ENCODE data around the gene SERINC2. TPM values are rescaled to one million over a fixed set of nuclear protein-coding genes. Genes with fewer than 3 reads are reported as not detected.

Gene SERINC2
- total RNA-seq, 3 donors from 2014 or later (not counting 1 experiment from before 2014, with no cell fraction given) = 0.25 to 1.1 (median 0.40) TPM

DNA sequence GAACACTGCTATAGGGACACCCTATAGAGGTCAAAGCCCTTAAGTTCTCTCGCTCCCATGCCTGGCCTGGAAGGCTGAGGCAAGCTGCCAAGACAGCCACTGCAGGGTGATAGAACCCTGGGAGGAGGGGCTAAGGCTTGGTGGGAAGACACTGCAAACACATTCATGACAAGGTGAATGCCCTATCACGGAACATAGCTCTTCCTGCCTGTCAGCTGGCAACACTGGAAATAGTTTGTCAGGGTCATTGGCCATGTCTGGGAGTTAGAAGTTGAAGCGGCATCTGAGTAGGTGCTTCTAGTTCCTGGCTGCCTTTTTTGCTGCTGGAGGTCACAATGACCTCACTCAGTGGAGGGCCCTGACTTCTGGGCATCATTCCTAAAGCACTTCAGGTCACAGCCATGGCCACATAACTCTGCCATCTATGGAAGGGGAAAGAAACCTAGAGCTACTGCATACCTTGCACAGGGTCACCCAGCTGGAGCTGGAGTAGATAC, 44.4 kb upstream of the SERINC2 start:
- Histone ChIP-seq H3K27ac (ENCODE audit: low read length) (no peak overlapping the region), H3K27me3 (ENCODE audit: control insufficient read depth, insufficient read depth, low read length) (no peaks in the 10 kb centered on the region), H3K9me3 (ENCODE audit: control insufficient read depth, insufficient read depth, low read length) (no peaks in the 10 kb centered on the region), H3K4me1 (ENCODE audit: control insufficient read depth, insufficient read depth, low read length) (peaks cover 13% of the 10 kb centered on the region), H3K4me3 (ENCODE audit: low read length) (no peak overlapping the region), H3K36me3 (ENCODE audit: control insufficient read depth, insufficient read depth, low read length) (peaks cover 24% of the 10 kb centered on the region)
- ATAC-seq (no peak), DNase-seq (no peak)
- TF ChIP-seq, protein P1, sequence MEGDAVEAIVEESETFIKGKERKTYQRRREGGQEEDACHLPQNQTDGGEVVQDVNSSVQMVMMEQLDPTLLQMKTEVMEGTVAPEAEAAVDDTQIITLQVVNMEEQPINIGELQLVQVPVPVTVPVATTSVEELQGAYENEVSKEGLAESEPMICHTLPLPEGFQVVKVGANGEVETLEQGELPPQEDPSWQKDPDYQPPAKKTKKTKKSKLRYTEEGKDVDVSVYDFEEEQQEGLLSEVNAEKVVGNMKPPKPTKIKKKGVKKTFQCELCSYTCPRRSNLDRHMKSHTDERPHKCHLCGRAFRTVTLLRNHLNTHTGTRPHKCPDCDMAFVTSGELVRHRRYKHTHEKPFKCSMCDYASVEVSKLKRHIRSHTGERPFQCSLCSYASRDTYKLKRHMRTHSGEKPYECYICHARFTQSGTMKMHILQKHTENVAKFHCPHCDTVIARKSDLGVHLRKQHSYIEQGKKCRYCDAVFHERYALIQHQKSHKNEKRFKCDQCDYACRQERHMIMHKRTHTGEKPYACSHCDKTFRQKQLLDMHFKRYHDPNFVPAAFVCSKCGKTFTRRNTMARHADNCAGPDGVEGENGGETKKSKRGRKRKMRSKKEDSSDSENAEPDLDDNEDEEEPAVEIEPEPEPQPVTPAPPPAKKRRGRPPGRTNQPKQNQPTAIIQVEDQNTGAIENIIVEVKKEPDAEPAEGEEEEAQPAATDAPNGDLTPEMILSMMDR (IDR thresholded peaks at IDR 0.05) = no peak
- Mint-ChIP-seq H3K4me3 (no peak overlapping the region), H3K36me3 (peaks cover 12% of the 10 kb centered on the region), H3K27ac (no peak overlapping the region), H3K4me1 (peaks cover 18 to 19% of the 10 kb centered on the region in 2 donors), H3K9me3 (no peaks in the 10 kb centered on the region), H3K27me3 (ENCODE audit: low read depth in 2 of 2) (no peaks in the 10 kb centered on the region)
- 94% methylated on average over 3 of the region's 3 CpGs for WGBS (ENCODE audit: insufficient coverage)
- intact Hi-C loops (cut with micrococcal nuclease) = no loop called here

DNA sequence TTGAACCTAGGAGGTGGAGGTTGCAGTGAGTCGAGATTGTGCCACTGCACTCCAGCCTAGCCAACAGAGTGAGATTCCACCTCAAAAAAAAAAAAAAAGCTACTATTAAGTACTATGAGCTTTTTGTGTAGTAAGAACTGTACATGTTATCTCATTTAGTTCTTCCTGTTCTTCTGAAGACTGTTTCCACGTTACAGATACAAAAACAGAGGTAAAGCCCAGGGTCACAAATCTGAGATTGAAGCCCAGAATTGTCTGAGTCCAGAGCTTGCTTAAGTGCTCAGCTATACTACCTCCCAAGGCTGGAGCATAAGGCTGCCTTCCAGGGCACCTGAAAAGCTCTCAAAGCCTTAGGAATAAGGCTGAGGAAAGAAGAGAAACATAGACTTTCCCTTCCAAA, 43.0 kb upstream of the SERINC2 start:
- Mint-ChIP-seq H3K4me1 (peaks cover 23 to 26% of the 10 kb centered on the region in 2 donors), H3K36me3 (peaks cover 8% of the 10 kb centered on the region)

GRCh38 chr1:31370565-31370964, 42.4 kb upstream of the SERINC2 start:
- Mint-ChIP-seq H3K4me1 (peaks cover 23 to 26% of the 10 kb centered on the region in 2 donors), H3K36me3 (peaks cover 2% of the 10 kb centered on the region), H3K9me3 (no peaks in the 10 kb centered on the region), H3K27ac (no peak overlapping the region), H3K4me3 (no peak overlapping the region), H3K27me3 (ENCODE audit: low read depth in 2 of 2) (no peaks in the 10 kb centered on the region)
- intact Hi-C loops (cut with micrococcal nuclease) = no loop called here
- ATAC-seq (no peak), DNase-seq (no peak)
- no peaks in the 10 kb centered on the region for H3K27me3 ChIP-seq (ENCODE audit: control insufficient read depth, insufficient read depth, low read length)
- peaks cover 11% of the 10 kb centered on the region for H3K36me3 ChIP-seq (ENCODE audit: control insufficient read depth, insufficient read depth, low read length)
- H3K4me1 ChIP-seq (ENCODE audit: control insufficient read depth, insufficient read depth, low read length) = peaks cover 16% of the 10 kb centered on the region
- no peak overlapping the region for H3K27ac ChIP-seq (ENCODE audit: low read length)
- H3K4me3 ChIP-seq (ENCODE audit: low read length) = no peak overlapping the region
- H3K9me3 ChIP-seq (ENCODE audit: control insufficient read depth, insufficient read depth, low read length) = no peaks in the 10 kb centered on the region
- 100% methylated on average over 4 of the region's 4 CpGs for WGBS (ENCODE audit: insufficient coverage)
- TF ChIP-seq, protein P1 (IDR thresholded peaks at IDR 0.05) = no peak

More for the DNA sequence above, 43.0 kb upstream of the SERINC2 start:
- Histone ChIP-seq H3K27me3 (ENCODE audit: control insufficient read depth, insufficient read depth, low read length) (no peaks in the 10 kb centered on the region), H3K36me3 (ENCODE audit: control insufficient read depth, insufficient read depth, low read length) (peaks cover 12% of the 10 kb centered on the region), H3K27ac (ENCODE audit: low read length) (no peak overlapping the region), H3K9me3 (ENCODE audit: control insufficient read depth, insufficient read depth, low read length) (no peaks in the 10 kb centered on the region), H3K4me1 (ENCODE audit: control insufficient read depth, insufficient read depth, low read length) (peaks cover 16% of the 10 kb centered on the region), H3K4me3 (ENCODE audit: low read length) (no peak overlapping the region)
- DNase-seq (no peak), ATAC-seq (no peak)
- WGBS (ENCODE audit: insufficient coverage) = 71% methylated on average over 1 of the region's 2 CpGs
- TF ChIP-seq, protein P1 (IDR thresholded peaks at IDR 0.05) = no peak
- Mint-ChIP-seq H3K27me3 (ENCODE audit: low read depth in 2 of 2) (no peaks in the 10 kb centered on the region), H3K4me3 (no peak overlapping the region), H3K9me3 (no peaks in the 10 kb centered on the region), H3K27ac (no peak overlapping the region)
- intact Hi-C loops (cut with micrococcal nuclease) = no loop called here

All from natural killer cell (primary cell).